Sciatic nerve (tissue), 2 donors: ENCODE data around the gene OSBPL2. TPM values are rescaled to one million over a fixed set of nuclear protein-coding genes. Genes with fewer than 3 reads are reported as not detected.

Experiments
- ATAC-seq: fragments of 200-7000 bp; cut with Tn5 transposase; one replicate; pipeline ENCODE4 v1.9.1; 2020; ENCODE audit warnings: mild to moderate bottlenecking, moderate library complexity
- DNase-seq: peaks from one replicate; pipeline ENCODE4 v3.0.0-alpha.2; 2020; ENCODE audit warnings: low spot score
- intact Hi-C: fragments of 100-400 bp; cut with DNase I; formaldehyde crosslinking; loops from one replicate; pipeline ENCODE4 v1.14.2; 2022
- total RNA-seq: library from RNA; stranded (reverse); fragmentation: NEBNext Ultra II Directional; extraction: Animal tissue kit (Norgen Biotek cat#: 25700); gene quantifications from one replicate; pipeline ENCODE4 v1.2.1, GENCODE V29; 2021
- donor health status: DM: no; HTN: no; CAD: no.
- donor health status: DM: no; HTN: no; CAD: no.

The OSBPL2 gene
- total RNA-seq, 1 donor from 2014 or later: 53.3 TPM

- ATAC-seq (no peak), DNase-seq (no peak)
- intact Hi-C loops: no loop called here
These were observed 7.6 kb upstream of the OSBPL2 start for GRCh38 chr20:62230696-62231095.

GRCh38 chr20:62231292-62231691 lies 7.0 kb upstream of the OSBPL2 start:
- intact Hi-C loops: no loop called here
- no peak for ATAC-seq
- DNase-seq: no peak

DNA sequence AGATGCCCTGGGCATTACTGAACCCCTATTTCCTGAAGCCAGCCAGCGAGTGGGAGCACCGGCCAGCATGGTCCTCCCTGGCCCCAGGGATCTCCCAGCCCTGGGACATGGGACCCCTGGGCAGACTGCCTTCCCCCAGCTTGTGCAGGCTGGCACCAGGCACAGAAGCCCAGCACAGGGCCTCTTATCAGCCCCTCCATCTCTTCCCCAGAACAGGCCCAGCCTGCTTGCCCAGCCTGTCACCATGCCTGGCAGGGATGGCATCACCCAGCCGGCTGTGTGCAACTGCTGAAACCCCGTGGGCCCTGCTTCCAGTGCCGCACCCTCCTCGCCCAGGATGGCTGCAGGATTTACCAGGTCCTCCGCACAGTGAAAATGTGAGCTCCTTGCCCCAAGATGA lies 6.1 kb upstream of the OSBPL2 start:
- DNase-seq (no peak), ATAC-seq (no peak)
- intact Hi-C loops: no loop called here

GRCh38 chr20:62232770-62233645 lies 5.3 kb upstream of the OSBPL2 start:
- DNase-seq (no peak), ATAC-seq (no peak)
- intact Hi-C loops: no loop called here

- intact Hi-C loops: no loop called here
- DNase-seq: no peak
- ATAC-seq: no peak
These were observed 4.6 kb upstream of the OSBPL2 start for GRCh38 chr20:62233684-62234083.

DNA sequence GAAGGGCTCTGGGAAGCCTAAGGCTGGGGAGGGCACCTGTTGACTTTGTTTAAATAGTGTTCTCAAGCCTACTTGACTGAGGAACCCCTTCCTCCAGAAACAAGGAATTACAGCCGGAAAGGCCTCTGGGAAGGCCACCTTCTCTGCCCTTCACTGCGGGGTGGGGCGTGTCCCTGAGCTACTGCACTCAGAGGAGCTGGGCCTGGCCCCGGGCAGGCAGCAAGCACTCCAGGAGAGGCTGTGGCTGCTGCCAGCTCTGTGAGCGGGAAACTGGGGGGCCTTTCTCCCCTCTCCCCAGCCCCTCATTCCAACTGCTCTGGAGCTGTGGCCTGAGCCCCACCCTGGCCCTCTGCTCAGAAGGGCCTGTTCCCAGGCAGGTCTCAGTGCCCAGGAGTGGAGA lies 4.0 kb upstream of the OSBPL2 start:
- no peak for DNase-seq
- ATAC-seq: no peak
- intact Hi-C loops: no loop called here

- ATAC-seq (no peak), DNase-seq (no peak)
- intact Hi-C loops: no loop called here
These were observed 3.1 kb upstream of the OSBPL2 start for GRCh38 chr20:62235001-62235776.

DNA sequence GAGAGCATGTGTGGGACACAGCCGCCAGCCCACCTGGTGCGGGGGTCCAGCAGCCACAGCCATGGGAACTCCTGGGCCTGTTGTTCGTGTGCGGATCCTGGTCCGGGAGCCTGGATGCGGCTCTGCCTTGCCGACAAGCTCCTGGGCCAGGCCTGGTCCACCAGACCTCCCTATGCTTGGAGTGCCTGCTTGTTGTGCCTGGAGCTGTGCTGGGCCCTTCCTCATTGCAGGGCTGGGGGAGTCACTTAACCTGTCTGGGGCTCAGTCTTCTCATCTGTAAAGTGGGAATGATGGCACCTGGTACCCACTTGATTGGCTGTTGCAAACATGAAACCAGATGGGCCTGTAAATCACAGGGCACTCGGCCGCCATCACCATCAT lies 2.6 kb upstream of the OSBPL2 start:
- ATAC-seq (no peak), DNase-seq (no peak)
- intact Hi-C loops: no loop called here

DNA sequence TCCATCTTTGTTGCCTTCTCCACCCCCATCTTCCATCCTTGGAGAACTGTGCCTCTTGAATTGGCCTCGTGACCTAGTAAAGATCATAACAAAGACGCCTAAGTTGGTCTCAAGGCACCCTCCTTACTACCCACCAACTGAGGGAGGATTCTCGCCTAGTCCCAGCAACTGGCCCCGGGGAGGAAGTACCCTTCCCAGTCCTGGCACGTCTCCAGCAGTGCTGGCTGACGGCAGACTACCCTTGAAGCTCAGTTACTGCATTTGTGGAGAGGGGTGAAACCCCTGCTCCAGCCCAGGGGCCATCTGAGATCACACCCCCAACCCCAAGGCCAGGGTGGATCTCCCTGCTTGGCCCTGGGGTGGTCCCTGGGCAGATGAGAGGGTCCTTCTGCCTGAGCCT lies 2.1 kb upstream of the OSBPL2 start:
- DNase-seq: no peak
- ATAC-seq: no peak
- intact Hi-C loops: no loop called here

- ATAC-seq (no peak), DNase-seq (no peak)
- intact Hi-C loops: no loop called here
These were observed 1.4 kb upstream of the OSBPL2 start for GRCh38 chr20:62236766-62237513.

- ATAC-seq (no peak), DNase-seq (no peak)
- intact Hi-C loops: no loop called here
These were observed 864 bp upstream of the OSBPL2 start for GRCh38 chr20:62237514-62237800.

GRCh38 chr20:62238569-62239277 lies 402 bp downstream of the OSBPL2 start:
- ATAC-seq (no peak), DNase-seq (no peak)
- intact Hi-C loops: no loop called here

GRCh38 chr20:62239278-62239879 lies 1.1 kb downstream of the OSBPL2 start:
- DNase-seq (no peak), ATAC-seq (no peak)
- intact Hi-C loops: no loop called here

DNA sequence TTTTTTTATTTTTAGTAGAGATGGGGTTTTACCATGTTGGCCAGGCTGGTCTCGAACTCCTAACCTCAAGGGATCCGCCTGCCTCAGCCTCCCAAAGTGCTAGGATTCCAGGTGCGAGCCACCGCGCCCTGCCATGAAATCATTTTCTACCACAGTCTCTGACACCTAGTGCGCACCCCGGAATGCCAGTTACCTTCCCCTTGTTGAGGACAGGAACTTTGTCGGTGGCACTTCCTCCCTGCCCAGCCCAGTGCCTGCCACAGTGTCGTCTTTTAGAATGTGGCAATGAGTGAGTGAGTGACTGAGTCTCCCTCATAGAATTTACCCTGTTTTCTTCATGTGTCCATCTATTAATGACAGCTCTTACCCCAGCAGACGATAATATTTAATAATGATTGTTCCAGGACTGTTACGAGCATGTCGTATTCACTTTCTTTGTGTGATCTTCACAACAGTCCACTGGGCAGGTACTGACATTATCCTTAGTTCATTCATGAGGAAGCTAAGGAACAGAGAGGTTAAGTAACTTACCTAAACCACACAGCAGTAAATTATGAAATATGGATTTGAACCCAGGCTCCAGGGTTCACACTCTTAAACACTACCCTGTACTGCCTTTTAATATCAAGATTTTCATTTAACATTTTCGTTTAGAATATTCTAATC lies 1.8 kb downstream of the OSBPL2 start:
- ATAC-seq (no peak), DNase-seq (no peak)
- intact Hi-C loops: no loop called here

DNA sequence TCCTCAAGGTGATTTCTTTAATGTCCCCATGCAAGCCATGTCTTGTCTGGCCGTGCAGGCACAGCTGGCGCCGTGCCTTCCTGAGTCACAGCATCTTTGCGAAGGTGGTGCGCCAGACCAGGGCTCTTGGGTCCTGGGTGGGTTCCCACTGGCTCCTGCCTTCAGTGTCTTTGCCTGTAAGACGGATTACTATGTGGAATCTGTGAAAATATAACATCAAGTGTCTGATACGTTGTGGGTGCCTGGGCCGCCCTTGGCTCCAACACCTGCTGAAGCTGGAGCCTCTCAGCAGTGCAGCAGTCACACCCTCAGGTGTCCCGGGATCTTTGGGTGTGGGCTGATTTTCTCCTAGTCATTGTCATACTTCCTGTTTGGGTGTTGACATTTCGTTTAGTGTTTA lies 3.2 kb downstream of the OSBPL2 start:
- intact Hi-C loops: no loop called here
- no peak for DNase-seq
- no peak for ATAC-seq

DNA sequence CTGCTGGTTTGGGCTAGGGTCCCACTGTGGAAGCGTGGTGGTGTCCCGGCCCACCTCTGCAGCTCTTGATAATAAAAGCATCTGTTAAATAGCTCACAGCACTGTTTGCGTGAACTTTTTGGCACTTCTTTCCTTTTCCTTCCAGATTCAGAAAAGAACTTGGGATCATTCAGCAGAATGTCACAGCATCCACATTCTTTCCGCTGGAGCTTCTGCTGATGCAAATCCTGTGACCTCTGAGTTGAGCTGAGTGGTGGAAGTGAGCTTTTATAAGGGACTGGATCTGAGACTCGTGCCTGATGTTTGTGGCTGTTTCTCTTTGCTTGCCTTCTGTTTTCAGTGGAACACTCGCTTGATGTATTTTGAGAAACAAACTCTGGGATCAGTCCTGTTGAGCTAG lies 3.9 kb downstream of the OSBPL2 start:
- ATAC-seq: no peak

GRCh38 chr20:62243106-62243505 lies 4.8 kb downstream of the OSBPL2 start:
- ATAC-seq (no peak), DNase-seq (no peak)
- intact Hi-C loops: no loop called here

More for the DNA sequence above, 3.9 kb downstream of the OSBPL2 start:
- intact Hi-C loops: no loop called here
- DNase-seq: no peak

DNA sequence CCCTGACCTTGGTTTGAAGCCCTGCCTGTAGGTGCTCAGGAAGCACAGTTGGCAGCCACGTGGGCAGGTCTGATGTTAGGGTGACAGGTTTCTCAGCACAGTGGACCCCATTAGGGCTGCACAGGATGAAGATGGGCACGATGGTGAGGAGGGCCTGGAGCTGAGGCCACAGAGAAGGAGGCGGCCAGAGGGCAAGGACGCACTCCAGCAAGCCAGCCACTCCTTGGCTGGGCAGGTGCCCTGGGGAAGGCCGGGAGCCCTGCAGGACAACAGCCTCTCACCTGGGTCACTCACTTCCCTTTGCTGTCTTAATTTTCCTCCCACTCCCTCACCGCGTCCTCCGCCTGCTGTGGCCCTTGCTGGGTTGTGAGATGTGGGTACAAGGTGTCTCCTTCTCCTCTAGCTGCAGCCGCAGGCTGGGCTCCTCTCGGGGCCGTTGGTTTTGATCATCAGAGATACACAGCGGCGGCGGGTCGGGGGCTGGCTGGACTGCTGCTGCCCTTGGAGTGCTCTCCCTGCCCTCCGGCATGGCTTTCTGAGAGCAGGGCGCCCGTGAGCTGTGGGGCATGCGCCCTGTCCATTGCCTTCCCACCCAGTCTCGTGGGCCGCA lies 5.7 kb downstream of the OSBPL2 start:
- intact Hi-C loops: no loop called here
- ATAC-seq: no peak
- DNase-seq: no peak
